Transverse colon (tissue), 3 donors: ENCODE measurements around the gene FAM98A.

Experiments used
- CTCF ChIP-seq, 5 experiments: fragments of 200-600 bp in 3 of 5; fragments of 450-650 bp in 2 of 5; sonication (generic) in 3 of 5; IDR thresholded peaks; 1 replicate in 2 of 5; 2 replicates in 3 of 5; pipeline ENCODE4 v1.5.1; 2016 to 2017; ENCODE audit warnings: antibody characterized with exemption in 5 of 5, inconsistent platforms in 3 of 5, mild to moderate bottlenecking in 2 of 5, moderate library complexity in 1 of 5
- POLR2A ChIP-seq: fragments of 450-650 bp; IDR thresholded peaks from one replicate; pipeline ENCODE4 v1.6.1; 2016; ENCODE audit warnings: antibody characterized with exemption, mild to moderate bottlenecking, moderate library complexity

GRCh38 chr2:33550206-33550605 is 48.9 kb downstream of the FAM98A start:
- TF ChIP-seq CTCF (IDR thresholded peaks at IDR 0.05) (no peak), POLR2A (no peak)
